Testis (tissue), 2 donors: Measurements from ENCODE around the gene DYRK1A.

ENCODE experiments used
- CTCF ChIP-seq, 3 experiments: fragments of 450-650 bp in 2 of 3; fragments of 200-600 bp in 1 of 3; sonication (generic) in 1 of 3; IDR thresholded peaks; one replicate each; pipeline ENCODE4 v1.5.1; 2016 to 2019; ENCODE audit warnings: antibody characterized with exemption in 3 of 3, mild to moderate bottlenecking in 2 of 3, moderate library complexity in 1 of 3
- POLR2A ChIP-seq: fragments of 450-650 bp; IDR thresholded peaks from one replicate; pipeline ENCODE4 v1.6.1; 2017; ENCODE audit warnings: antibody characterized with exemption, mild to moderate bottlenecking, moderate library complexity

GRCh38 chr21:37408464-37409193 is 42.1 kb downstream of the DYRK1A start:
- TF ChIP-seq CTCF (IDR thresholded peaks at IDR 0.05) (no peak), POLR2A (no peak)
